HepG2 (cell line): ENCODE measurements around the gene RBM47. TPM values are rescaled to one million over a fixed set of nuclear protein-coding genes. Genes with fewer than 3 reads are reported as not detected.

ENCODE experiments used
- ATAC-seq: fragments of 200-7000 bp; cut with Tn5 transposase; 3 replicates; pipeline ENCODE4 v1.9.1; 2020; ENCODE audit warnings: mild to moderate bottlenecking, moderate library complexity
- BruUV-seq: library from RNA; stranded (reverse); fragments of 400-500 nt; replicated peaks from 2 replicates; lab custom pipeline; 2021; lab: Mats Ljungman, UMichigan
- CTCF ChIA-PET: fragments of 300-600 bp; formaldehyde crosslinking; extraction: SDS; loops from one replicate; lab custom pipeline; 2021; ENCODE audit warnings: low total read pairs, inconsistent platforms, low intra/inter-chr PET ratio; lab: Yijun Ruan, JAX
- POLR2A ChIA-PET: fragments of 350-600 bp; sonication (Branson Sonifier 250); formaldehyde crosslinking; loops from one replicate; lab custom pipeline; 2020; ENCODE audit warnings: antibody characterized with exemption, inconsistent platforms; lab: Yijun Ruan, JAX
- DNase-seq: peaks from one replicate; pipeline ENCODE4 v3.0.0-alpha.2; 2015; ENCODE audit warnings: low spot score
- FAIRE-seq: peaks from 3 replicates; lab custom pipeline; 2011; peaks lifted over from hg19 to GRCh38; lab: Jason Lieb, UNC
- H2AFZ ChIP-seq: one replicate; pipeline ENCODE4 v1.6.1; 2011; ENCODE audit warnings: low read length, inconsistent platforms
- H3K27ac ChIP-seq: fragments of 300-600 bp; 3 replicates; pipeline ENCODE4 v1.8.0; 2011; ENCODE audit warnings: mixed run types, mild to moderate bottlenecking, mixed read lengths, low read length, inconsistent platforms; ENCODE audit not compliant: insufficient read depth; ENCODE audit errors: extremely low read length
- H3K27me3 ChIP-seq, 2 experiments: fragments of 200-600 bp in 1 of 2; 2 replicates in 1 of 2; 3 replicates in 1 of 2; pipeline versions ENCODE4 v1.6.0 to v1.8.0; 2011; ENCODE audit warnings: low read length in 2 of 2, mild to moderate bottlenecking in 2 of 2, moderate library complexity in 2 of 2, inconsistent platforms in 1 of 2; ENCODE audit not compliant: insufficient read depth in 2 of 2, control insufficient read depth in 1 of 2
- H3K36me3 ChIP-seq, 2 experiments: fragments of 200-600 bp in 1 of 2; replicated peaks in 1 of 2; 2 replicates in 1 of 2; 3 replicates in 1 of 2; pipeline versions ENCODE4 v1.5.1 to v1.8.0; 2011; ENCODE audit warnings: low read length in 2 of 2, inconsistent platforms in 1 of 2; ENCODE audit not compliant: insufficient read depth in 2 of 2, control insufficient read depth in 1 of 2
- H3K4me1 ChIP-seq: 2 replicates; pipeline ENCODE4 v1.5.1; 2012; ENCODE audit warnings: low read length, inconsistent platforms; ENCODE audit not compliant: insufficient read depth
- H3K4me2 ChIP-seq: 2 replicates; pipeline ENCODE4 v1.6.0; 2011; ENCODE audit warnings: low read depth, low read length, inconsistent platforms
- H3K4me3 ChIP-seq, 3 experiments: fragments of 200-600 bp in 1 of 3; sonication (generic), shearing (Covaris generic) in 1 of 3; replicated peaks in 1 of 3; 2 replicates each; pipeline ENCODE4 v1.5.1; 2011 to 2016; ENCODE audit warnings: low read length in 3 of 3, inconsistent platforms in 2 of 3, low read depth in 2 of 3, mild to moderate bottlenecking in 2 of 3, control low read depth in 1 of 3, mixed read lengths in 1 of 3; ENCODE audit not compliant: insufficient read depth in 1 of 3
- H3K79me2 ChIP-seq: one replicate; pipeline ENCODE4 v1.6.1; 2011; ENCODE audit warnings: low read length, inconsistent platforms; ENCODE audit not compliant: insufficient read depth
- H3K9ac ChIP-seq: 2 replicates; pipeline ENCODE4 v1.6.0; 2011; ENCODE audit warnings: mild to moderate bottlenecking, low read depth, low read length, inconsistent platforms; ENCODE audit not compliant: insufficient read depth
- H3K9me3 ChIP-seq: 2 replicates; pipeline ENCODE4 v1.5.1; 2012; ENCODE audit warnings: mild to moderate bottlenecking, low read length
- H4K20me1 ChIP-seq: 2 replicates; pipeline ENCODE4 v1.6.0; 2011; ENCODE audit warnings: inconsistent platforms, mild to moderate bottlenecking, low read length, moderate library complexity; ENCODE audit not compliant: insufficient read depth
- AKAP8 ChIP-seq: sonication (generic); formaldehyde crosslinking; IDR thresholded peaks from 2 replicates; pipeline ENCODE4 v1.5.1; 2020; ENCODE audit warnings: mild to moderate bottlenecking, missing genetic modification reagents
- FOXK2 ChIP-seq: fragments of 450-650 bp; IDR thresholded peaks from 2 replicates; pipeline ENCODE4 v1.6.1; 2016
- HDAC6 ChIP-seq: fragments of 200-600 bp; sonication (generic); IDR thresholded peaks from 2 replicates; pipeline ENCODE4 v1.7.0; 2017; ENCODE audit warnings: mild to moderate bottlenecking, antibody characterized with exemption, low read length, low read depth
- IKZF1 ChIP-seq: fragments of 450-650 bp; IDR thresholded peaks from 2 replicates; pipeline ENCODE4 v1.7.1; 2016
- MAFK ChIP-seq, 2 experiments: IDR thresholded peaks in 1 of 2; conservative IDR thresholded peaks in 1 of 2; 2 replicates each; pipeline ENCODE4 v1.6.1; 2011; ENCODE audit warnings: improper control_type of control experiment in 2 of 2, low read length in 2 of 2
- NFE2L1 ChIP-seq: sonication (generic); formaldehyde crosslinking; IDR thresholded peaks from 2 replicates; pipeline ENCODE4 v1.4.0; 2020; ENCODE audit warnings: missing genetic modification reagents, mild to moderate bottlenecking, borderline replicate concordance
- RFX5 ChIP-seq: IDR thresholded peaks from 2 replicates; pipeline ENCODE4 v1.6.1; 2011; ENCODE audit warnings: low read depth, low read length, improper control_type of control experiment
- ZFY ChIP-seq: sonication (generic); formaldehyde crosslinking; IDR thresholded peaks from 2 replicates; pipeline ENCODE4 v1.4.0; 2020; ENCODE audit warnings: missing genetic modification reagents
- ZGPAT ChIP-seq: IDR thresholded peaks from 2 replicates; pipeline ENCODE4 v1.6.1; 2016; ENCODE audit warnings: mild to moderate bottlenecking
- ZNF136 ChIP-seq: sonication (generic); formaldehyde crosslinking; IDR thresholded peaks from 2 replicates; pipeline ENCODE4 v1.8.1; 2022; ENCODE audit warnings: low read depth, mild to moderate bottlenecking, moderate library complexity, missing genetic modification reagents
- ZNF263 ChIP-seq: sonication (generic); formaldehyde crosslinking; IDR thresholded peaks from 2 replicates; pipeline ENCODE4 v1.4.0; 2020; ENCODE audit warnings: missing genetic modification reagents
- ZNF318 ChIP-seq: sonication (generic); formaldehyde crosslinking; IDR thresholded peaks from 2 replicates; pipeline ENCODE4 v1.4.0; 2020; ENCODE audit warnings: mild to moderate bottlenecking, missing genetic modification reagents
- ZNF530 ChIP-seq: sonication (generic); formaldehyde crosslinking; IDR thresholded peaks from 2 replicates; pipeline ENCODE4 v1.5.0; 2020; ENCODE audit warnings: low read depth, mild to moderate bottlenecking, missing genetic modification reagents
- ZNF768 ChIP-seq: sonication (generic); formaldehyde crosslinking; IDR thresholded peaks from 2 replicates; pipeline ENCODE4 v1.4.0; 2020; ENCODE audit warnings: missing genetic modification reagents
- WGBS: methylation state at CpG from one replicate; pipeline ENCODE4 v1.1.6; 2017; ENCODE audit warnings: low lambda C conversion rate; 5-methylcytosine and 5-hydroxymethylcytosine counted together
- in situ Hi-C: cut with HindIII; loops from 2 replicates; pipeline ENCODE4 v1.10.0; 2017; ENCODE audit warnings: low pct_unique_long_range_greater_than_20kb; ENCODE audit not compliant: extremely low pct_ligation_motif_present
- intact Hi-C: fragments of 100-400 bp; cut with micrococcal nuclease; formaldehyde crosslinking; loops from one replicate; pipeline ENCODE4 v1.10.0; 2022; ENCODE audit not compliant: unreplicated experiment
- polyA plus RNA-seq, 8 experiments: library from polyadenylated mRNA; depleted of rRNA in 3 of 8; stranded (reverse) in 7 of 8; unstranded in 1 of 8; fragments of >200 nt; fragmentation: Illumina TruSeq in 4 of 8; extraction: Trizol in 4 of 8; gene quantifications; 2 replicates each; pipeline versions ENCODE4 v1.2.1 to v1.2.3, GENCODE V29; 2011 to 2016; ENCODE audit warnings: low read depth in 4 of 8, missing spikeins in 1 of 8, mixed read lengths in 1 of 8; ENCODE audit not compliant: insufficient read depth in 1 of 8
- total RNA-seq, 5 experiments: library from RNA; depleted of rRNA; stranded (reverse); fragments of >200 nt; fragmentation: Illumina TruSeq; extraction: Trizol; gene quantifications; 2 replicates each; pipeline ENCODE4 v1.2.3, GENCODE V29; 2016; ENCODE audit warnings: low read depth in 1 of 5

The RBM47 gene
- total and polyA plus RNA-seq, 2 of the 13 experiments (the other 11 are each of a cell fraction or from before 2014, with no cell fraction given): 1.2 to 2.5 TPM

GRCh38 chr4:40525752-40526598 lies 103.7 kb downstream of the RBM47 start:
- 41% methylated on average over 8 of the region's 8 CpGs for WGBS
- BruUV-seq: no TSS peak
- TF ChIP-seq NFE2L1 (CRISPR knock-in tag): no peak
- TF ChIP-seq ZGPAT: no peak
- no peak for TF ChIP-seq ZNF318
- TF ChIP-seq ZNF768 (CRISPR knock-in tag): no peak
- no peak for TF ChIP-seq HDAC6
- TF ChIP-seq IKZF1: no peak
- TF ChIP-seq FOXK2: no peak
- TF ChIP-seq ZFY: no peak
- TF ChIP-seq ZNF263 (CRISPR knock-in tag): no peak
- TF ChIP-seq RFX5: no peak
- TF ChIP-seq AKAP8 (CRISPR knock-in tag): no peak
- peak; percentile 66 to 77 for TF ChIP-seq MAFK (conservative IDR thresholded peaks at IDR 0.05 in 1 of 2, IDR thresholded peaks at IDR 0.05 in 1 of 2; ENCODE audit: low read length in 2 of 2)
- no peak for TF ChIP-seq ZNF136 (CRISPR knock-in tag)
- no peak for TF ChIP-seq ZNF530

More at GRCh38 chr4:40525752-40526598, 103.7 kb downstream of the RBM47 start:
- CTCF ChIA-PET: no interaction called here
- POLR2A ChIA-PET: no interaction called here
- peaks cover 11% of the 10 kb centered on the region for H3K4me1 ChIP-seq
- H3K36me3 ChIP-seq: no peaks in the 10 kb centered on the region
- no peak overlapping the region for H3K27ac ChIP-seq
- no peak overlapping the region for H3K4me3 ChIP-seq
- intact Hi-C loops: no loop called here
- in situ Hi-C loops: no loop called here
- no peak for DNase-seq
- H3K4me2 ChIP-seq: peak overlapping the region; percentile 31
- no peaks in the 10 kb centered on the region for H3K9me3 ChIP-seq
- H4K20me1 ChIP-seq: no peaks in the 10 kb centered on the region
- no peak for FAIRE-seq
- no peak overlapping the region for H3K9ac ChIP-seq
- H3K79me2 ChIP-seq: no peaks in the 10 kb centered on the region
- ATAC-seq: peak; percentile 56
- no peak overlapping the region for H2AFZ ChIP-seq
- H3K27me3 ChIP-seq: no peaks in the 10 kb centered on the region
